Inflammatory macrophage treated with lipopolysaccharide for 1 hour (primary cell): ENCODE data around the gene MEIOB.

Experiments used
- DNase-seq, 2 donors: peaks; one replicate each; pipeline ENCODE4 v3.0.0-alpha.2; 2020 to 2022

Gene MEIOB

DNA sequence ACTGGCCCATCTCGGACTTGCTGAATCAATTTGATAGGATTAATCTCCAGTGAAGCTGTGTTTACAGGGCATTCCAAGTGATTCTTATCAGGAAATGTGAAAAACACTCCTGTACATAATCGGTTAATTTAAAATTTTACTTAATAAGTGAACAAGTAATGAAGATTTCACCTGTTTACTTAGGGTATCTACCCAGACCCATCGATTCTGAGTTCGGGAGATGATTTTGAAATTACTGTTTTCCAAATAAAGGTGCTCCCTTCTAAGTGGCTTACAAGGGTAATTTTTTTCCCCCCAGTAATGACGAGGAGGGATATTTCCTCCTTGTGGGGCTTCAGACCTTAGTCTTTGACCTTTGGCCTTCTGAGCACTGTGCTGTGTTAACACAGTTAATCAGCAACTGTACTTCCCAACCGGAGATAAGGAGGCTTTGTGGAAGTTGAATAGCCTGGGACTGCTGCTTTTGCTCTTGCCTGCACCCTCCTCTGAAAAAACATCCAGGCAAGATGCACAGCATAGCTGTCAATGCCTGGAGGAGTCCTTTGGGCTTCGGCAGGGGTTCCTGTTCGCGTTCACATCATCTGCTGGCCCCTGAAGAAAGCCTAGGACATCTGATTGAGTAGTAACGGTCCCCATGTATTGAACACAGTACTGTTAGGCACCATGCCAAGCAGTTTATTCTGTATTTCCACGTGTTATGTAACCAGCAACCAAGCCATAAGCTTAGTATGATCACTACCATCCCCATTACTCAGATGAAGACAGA, 43.1 kb downstream of the MEIOB start:
- DNase-seq = peak in 1 of 2 donors; percentile 25

- DNase-seq = peak; percentile 90 to 96
These were observed 45.0 kb downstream of the MEIOB start, which contains the start of the genes FAHD1 and HAGH for GRCh38 chr16:1826691-1827573. Gene FAHD1 (plus strand): TSS chr16:1827206. CDS start chr16:1827239, 33 bp downstream. Gene HAGH (minus strand): TSS chr16:1826825. CDS start chr16:1826787, 38 bp downstream.

DNA sequence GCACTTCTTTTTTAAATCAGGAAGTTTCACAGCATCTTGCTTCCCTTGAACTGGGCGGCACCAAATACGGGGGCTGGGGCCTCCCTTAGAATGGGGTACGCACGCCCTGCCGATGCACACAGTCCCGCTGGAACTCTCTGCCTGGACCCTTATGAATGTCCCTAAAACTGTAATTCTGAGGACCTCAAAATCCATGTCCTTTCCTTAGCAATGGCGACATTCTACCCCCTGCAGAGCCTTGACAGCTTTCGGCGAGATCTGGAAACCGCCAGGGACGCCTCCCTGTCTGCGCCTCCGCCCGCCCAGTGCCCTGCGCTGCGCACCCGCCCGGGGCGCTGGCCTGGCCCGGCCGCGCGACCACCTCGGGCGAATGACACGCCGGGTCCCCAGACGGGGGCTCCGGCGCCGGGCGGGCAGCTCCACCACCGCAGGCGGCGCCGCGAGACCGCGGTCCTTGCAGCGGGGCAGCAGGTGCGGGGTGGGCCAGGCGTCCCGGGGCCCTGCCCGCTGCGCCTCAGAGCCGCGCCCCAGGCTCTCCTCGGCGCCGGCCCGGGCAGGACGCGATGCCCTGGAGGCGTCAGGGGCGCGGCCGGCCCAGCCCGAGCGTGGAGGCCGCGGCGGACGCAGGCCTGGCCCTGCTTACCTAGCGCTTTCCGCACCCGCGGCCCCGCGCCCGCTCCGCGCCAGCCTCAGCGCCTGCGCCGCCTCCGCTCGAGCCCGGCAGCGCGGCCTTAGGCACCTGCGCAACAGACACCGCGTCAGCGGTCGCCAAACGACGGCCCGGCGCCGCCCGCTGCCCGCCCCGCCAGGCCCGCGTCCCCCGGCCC, 45.9 kb downstream of the MEIOB start:
- DNase-seq = peak; percentile 48 to 53

- DNase-seq = no peak
These were observed 46.5 kb downstream of the MEIOB start for GRCh38 chr16:1825381-1825863.

GRCh38 chr16:1823821-1824220, 48.1 kb downstream of the MEIOB start:
- peak in 1 of 2 donors; percentile 4 for DNase-seq

DNA sequence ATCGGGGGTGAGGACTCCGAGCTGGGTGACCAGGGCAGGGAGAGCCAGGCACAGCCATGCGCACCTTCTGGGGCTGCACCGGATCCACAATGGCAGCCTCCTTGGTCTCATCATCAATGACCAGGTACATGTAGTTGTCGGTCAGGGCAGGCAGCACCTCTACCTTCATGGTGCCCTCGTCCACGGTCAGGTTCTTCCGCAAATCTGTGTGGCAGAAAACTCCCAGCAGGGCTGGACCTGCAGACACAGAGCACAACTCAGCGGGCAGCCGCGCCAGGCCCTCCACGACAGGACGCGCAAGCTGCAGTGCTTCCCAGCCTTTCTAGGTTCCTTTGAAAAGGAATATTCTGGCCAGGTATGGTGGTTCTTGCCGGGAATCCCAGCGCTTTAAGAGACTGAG, 49.2 kb downstream of the MEIOB start:
- no peak for DNase-seq

DNA sequence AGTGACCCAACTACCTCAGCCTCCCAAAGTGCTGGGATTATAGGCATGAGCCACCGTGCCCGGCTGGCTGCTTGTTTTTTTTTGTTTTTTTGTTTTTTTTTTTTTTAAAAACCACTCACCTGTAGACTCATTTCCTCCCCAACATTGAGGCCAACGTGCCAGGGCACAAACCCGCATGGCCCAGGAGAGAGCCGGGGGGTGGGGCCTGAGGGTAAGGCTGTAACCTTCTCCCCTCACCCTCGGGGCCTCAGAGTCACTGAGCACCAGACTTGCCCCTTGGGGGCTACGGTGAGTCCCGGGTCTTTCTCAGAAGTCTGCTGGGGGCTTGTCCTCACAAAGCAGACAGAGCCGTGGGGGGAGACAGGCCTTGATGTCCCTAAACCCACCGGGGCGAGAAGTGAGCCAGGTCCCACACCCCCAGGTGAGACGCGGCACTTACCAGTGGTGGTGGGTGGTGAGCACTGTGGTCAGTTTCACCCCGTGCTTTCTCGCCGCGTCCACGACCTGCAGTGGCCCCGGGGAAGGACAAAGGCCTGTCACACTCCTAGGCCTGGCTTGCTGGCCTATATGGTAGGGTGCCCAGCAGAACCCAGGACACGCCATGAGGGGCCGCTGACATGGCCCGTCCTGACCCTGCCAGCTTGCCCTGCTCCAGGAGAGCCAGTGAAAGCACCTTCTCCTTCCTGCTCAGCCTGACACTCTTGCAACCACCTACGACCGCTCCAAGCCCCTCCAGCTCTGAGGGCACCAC, 49.9 kb downstream of the MEIOB start:
- DNase-seq = no peak

DNA sequence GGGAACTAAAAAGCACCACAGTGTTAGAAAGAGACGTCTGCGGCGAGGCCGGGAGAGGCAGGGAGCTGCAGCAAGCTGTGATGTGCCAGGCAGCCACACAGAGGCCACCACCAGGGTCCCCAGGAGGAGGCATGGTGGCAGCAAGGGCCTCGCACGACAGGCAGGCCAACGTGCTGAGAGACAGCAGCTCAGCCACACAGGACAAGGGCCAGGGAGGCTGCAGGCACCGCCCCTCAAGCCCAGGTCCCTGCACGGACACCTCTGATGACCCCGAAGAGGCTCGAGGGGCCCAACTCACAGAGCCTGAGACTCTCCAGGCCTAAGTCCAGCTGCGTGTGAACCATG, 51.0 kb downstream of the MEIOB start:
- no peak for DNase-seq

DNA sequence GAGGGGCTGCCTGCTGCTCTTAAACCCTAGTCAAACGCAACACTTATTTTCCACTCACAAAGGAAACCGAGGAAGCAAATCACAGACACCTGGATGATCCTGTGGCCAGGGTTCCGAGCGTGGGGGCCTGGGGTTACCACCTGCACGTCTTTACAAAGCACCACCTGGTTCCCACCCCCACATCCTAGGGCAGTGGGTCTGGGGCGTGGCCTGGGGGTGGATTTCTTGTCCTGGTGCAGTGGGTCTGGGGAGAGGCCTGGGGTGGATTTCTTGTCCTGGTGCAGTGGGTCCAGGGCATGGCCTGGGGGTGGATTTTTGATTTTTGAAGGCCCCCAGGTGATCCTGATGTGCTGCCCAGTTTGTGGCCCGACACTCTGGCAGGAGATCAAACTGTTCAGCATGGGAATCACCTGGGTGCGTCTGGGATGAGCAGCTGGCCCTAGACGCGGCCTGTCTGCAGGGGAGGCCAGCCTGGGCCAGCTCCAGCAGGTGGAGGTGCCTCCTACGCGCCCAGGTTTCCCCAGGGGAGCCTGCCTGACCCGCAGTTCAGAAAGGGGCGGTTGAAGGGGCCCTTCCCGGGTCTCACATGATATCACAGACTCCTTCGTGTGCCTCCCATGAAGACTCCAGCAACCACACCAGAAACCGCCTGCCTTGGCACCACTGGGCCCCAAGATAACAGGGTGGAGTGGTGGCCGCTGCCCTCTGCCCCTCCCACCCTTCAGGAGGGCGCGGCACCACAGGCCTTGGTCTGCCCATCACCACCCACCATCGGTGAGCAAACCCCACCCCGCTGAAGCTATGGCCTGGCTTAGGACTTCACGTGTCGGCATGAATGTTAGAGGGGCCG, 51.6 kb downstream of the MEIOB start:
- no peak for DNase-seq

DNA sequence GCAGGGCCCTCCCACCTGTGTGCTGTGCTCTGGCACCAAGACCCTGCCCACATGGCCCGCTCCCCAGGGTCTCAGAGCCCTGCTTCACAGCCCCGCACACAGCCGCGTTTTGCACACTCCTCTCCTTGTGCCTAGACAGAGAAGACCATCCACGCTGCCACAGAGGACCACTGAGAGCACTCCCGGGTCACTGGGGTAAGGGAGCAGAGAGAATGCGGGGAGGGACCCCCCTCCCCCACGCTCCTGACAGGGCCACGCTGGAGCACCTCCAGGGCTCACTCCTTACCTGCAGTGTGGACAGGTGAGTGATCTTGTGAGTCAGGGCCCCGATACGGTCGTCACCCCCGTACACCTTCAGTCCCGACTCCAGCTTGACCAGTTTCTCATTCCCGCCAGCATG, 52.4 kb downstream of the MEIOB start:
- no peak for DNase-seq

- DNase-seq = no peak
These were observed 53.0 kb downstream of the MEIOB start for GRCh38 chr16:1818873-1819525.

DNA sequence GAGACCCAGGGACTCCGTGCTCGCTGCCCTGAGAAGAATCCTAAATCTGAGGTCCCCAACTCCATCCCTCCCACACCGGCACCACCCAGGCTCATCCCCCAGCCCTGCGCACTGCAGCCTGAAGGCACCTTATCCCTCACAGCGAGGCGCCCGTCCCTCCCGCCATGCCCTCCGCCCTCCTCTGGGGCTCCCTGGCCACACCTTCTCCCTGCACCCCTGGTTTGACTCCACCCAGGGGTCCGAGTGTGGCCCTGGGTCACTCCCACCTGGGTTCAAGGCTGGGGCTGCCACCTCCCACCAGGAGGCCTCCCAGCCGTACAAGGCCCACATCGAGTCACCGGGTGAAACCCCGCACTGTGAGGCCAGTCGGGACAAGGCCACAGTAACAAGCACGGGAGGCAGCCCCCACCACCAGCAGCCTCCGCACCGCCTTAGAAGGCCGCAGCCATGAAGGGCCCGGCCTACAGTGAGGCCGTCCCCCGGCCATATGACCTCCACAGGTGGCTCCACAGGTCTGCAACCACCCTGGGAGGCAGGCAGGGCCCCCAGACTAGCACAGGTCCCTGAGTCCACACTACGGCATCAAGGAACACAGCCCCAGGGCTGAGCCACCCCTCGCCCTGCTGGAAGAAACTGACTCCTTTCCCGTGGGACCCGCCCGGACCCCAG, 53.6 kb downstream of the MEIOB start:
- DNase-seq = no peak

DNA sequence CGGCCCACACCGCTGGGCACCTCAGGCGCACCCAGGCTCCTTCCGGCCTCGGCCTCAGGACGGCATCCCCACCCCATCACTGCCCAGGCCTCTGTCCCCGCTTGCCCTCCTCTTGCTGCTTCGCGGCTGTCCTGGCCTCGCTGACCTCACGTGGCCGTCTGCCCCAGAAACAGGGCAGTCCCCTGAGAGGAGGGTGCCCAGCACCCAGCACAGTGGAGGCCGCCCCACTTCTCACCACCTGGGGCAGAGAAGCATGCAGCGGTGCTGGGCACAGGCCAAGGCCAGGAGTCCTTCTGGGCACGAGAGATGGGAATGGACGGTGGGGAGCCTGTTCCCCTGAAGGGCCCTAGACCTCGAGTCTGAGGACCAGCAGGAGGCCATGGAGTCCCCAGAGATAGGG, 54.2 kb downstream of the MEIOB start:
- DNase-seq = no peak

GRCh38 chr16:1817276-1817589, 54.7 kb downstream of the MEIOB start:
- no peak for DNase-seq

- DNase-seq = no peak
These were observed 55.3 kb downstream of the MEIOB start for GRCh38 chr16:1816396-1817275.

DNA sequence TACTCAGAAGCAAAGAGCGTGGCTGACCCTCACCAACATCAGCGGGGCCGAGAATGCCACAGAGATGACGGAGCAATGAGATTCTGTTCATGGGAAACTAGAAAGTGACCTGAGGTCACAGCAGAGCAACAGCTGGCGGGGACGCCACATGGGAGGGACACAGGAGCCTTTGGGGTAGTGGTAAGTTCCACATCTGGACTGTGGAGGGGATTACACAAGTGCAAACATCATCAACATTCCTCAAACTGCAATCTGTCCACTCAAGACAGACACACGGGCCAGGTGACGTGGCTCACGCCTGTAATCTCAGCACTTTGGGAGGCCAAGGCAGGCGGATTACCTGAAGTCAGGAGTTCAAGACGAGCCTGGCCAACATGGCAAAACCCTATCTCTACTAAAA, 56.5 kb downstream of the MEIOB start:
- DNase-seq = no peak

DNA sequence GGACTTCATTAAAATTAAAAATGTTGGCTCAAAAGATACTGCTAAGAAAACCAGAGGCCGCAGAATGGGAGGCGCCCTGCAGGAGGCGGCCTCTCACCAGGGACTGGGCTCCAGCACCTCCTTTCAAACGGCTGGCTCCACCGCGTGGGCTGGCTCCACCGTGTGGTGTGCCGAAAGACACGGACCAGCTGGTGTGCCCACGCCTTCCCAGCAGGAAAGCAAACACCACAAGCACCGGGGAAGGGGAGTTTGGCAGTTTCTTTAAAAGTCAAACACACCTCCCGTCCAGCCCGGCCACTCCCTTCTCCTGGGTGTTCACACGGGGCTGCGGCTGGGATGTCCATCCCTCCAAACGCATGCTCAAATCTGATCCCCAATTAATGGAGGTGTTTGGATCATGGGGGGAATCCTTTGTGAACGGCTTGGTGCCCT, 59.2 kb downstream of the MEIOB start:
- DNase-seq = peak; percentile 51 to 64

DNA sequence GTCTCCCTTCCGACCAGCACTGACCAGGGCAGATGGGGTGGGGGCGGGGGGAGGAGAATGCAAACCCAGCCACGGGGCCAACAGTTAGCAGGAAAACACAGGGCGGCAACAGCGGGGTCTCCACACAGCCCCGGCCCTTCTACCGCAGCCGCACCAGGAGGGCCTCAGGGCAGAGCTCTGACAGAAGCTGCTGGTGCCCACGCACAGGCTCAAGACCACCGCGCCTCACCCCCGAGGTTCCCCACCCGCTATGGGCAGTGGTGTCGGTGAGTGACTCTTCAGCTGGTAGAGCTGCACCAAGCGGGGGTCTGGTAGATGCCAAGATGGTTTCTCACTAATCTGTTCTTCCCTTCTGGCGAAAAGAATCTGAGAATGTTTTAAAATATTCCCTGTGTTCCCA, 61.4 kb downstream of the MEIOB start:
- no peak for DNase-seq

- no peak for DNase-seq
These were observed 61.9 kb downstream of the MEIOB start for GRCh38 chr16:1810106-1810505.
